Activated CD4-positive, alpha-beta T cell treated with anti-CD3 and anti-CD28 coated beads, Interleukin-2, amount 50 U/mL, for 48 hours (primary cell): Measurements from ENCODE around the gene RPL13.

Experiments
- DNase-seq, 2 experiments: peaks; one replicate each; pipeline ENCODE4 v3.0.0-alpha.2; 2020

Gene RPL13

GRCh38 chr16:89599451-89599858 is 39.0 kb downstream of the RPL13 start:
- peak; percentile 49 to 61 for DNase-seq

- no peak for DNase-seq
These were observed 39.4 kb downstream of the RPL13 start for GRCh38 chr16:89599902-89600301.

- no peak for DNase-seq
These were observed 39.9 kb downstream of the RPL13 start for GRCh38 chr16:89600427-89600826.

GRCh38 chr16:89600956-89601355 is 40.5 kb downstream of the RPL13 start:
- no peak for DNase-seq

- DNase-seq = no peak
These were observed 41.4 kb downstream of the RPL13 start for GRCh38 chr16:89601906-89602272.

GRCh38 chr16:89602273-89602951 is 41.9 kb downstream of the RPL13 start:
- DNase-seq = peak; percentile 70 to 72

GRCh38 chr16:89602952-89603590 is 42.6 kb downstream of the RPL13 start:
- no peak for DNase-seq

- DNase-seq = no peak
These were observed 44.3 kb downstream of the RPL13 start for GRCh38 chr16:89604764-89605163.

- DNase-seq = no peak
These were observed 44.9 kb downstream of the RPL13 start for GRCh38 chr16:89605186-89605970.

GRCh38 chr16:89606006-89606405 is 45.5 kb downstream of the RPL13 start:
- no peak for DNase-seq

GRCh38 chr16:89607453-89607852 is 47.0 kb downstream of the RPL13 start:
- no peak for DNase-seq

GRCh38 chr16:89607937-89608740 is 47.7 kb downstream of the RPL13 start:
- no peak for DNase-seq

GRCh38 chr16:89610108-89610453 is 49.6 kb downstream of the RPL13 start:
- no peak for DNase-seq

GRCh38 chr16:89612415-89613166 is 52.1 kb downstream of the RPL13 start:
- DNase-seq = no peak

GRCh38 chr16:89613231-89613953 is 52.9 kb downstream of the RPL13 start, which contains the start of gene DPEP1:
TSS of gene DPEP1 (plus strand) at chr16:89613642. CDS start at chr16:89630411, 16,769 bp downstream.
- DNase-seq = no peak

- no peak for DNase-seq
These were observed 53.5 kb downstream of the RPL13 start for GRCh38 chr16:89613954-89614459.
